ENCODE data around the gene CAVIN3.

Gene CAVIN3

DNA sequence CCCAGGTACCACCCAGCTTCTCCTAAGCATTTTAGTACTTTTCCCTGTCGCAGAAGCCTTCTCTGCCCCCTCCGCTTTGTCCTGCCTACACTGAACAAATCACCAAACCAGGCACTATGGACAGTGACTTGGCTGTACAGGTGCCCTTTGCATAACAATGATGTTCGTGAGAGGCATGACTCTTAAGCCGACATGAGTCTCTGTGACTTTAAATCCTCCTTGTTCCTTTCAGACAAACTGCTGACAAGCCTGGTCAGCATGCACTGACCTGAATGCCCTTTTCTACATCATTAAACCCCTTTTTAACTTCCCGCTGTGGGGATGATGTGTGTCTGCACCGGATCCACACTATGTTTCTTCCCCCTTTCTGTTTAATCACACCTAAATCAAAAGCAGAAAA is 16.6 kb downstream of the CAVIN3 start:
- DNase-seq (ENCODE audit: low spot score): no peak

DNA sequence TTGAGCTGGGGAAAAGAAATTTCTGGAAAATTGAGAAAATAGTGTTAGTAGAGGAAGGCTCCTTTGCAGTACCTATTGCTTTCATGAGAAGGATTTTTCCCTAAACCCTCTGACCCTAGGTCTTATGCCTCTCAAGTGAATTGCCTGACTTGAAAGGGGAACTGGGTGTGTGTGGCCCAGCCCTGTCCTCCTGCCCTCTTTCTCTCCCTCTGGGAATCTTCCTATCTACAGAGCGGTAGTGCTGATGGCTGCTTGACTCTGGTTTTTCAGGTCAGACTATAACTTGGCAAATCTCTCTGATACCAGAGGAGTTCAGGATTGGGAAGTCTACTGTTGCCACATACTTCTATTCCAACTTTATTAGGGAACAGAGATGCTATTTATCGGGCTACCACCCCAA is 19.2 kb downstream of the CAVIN3 start:
- TF ChIP-seq, protein P1, sequence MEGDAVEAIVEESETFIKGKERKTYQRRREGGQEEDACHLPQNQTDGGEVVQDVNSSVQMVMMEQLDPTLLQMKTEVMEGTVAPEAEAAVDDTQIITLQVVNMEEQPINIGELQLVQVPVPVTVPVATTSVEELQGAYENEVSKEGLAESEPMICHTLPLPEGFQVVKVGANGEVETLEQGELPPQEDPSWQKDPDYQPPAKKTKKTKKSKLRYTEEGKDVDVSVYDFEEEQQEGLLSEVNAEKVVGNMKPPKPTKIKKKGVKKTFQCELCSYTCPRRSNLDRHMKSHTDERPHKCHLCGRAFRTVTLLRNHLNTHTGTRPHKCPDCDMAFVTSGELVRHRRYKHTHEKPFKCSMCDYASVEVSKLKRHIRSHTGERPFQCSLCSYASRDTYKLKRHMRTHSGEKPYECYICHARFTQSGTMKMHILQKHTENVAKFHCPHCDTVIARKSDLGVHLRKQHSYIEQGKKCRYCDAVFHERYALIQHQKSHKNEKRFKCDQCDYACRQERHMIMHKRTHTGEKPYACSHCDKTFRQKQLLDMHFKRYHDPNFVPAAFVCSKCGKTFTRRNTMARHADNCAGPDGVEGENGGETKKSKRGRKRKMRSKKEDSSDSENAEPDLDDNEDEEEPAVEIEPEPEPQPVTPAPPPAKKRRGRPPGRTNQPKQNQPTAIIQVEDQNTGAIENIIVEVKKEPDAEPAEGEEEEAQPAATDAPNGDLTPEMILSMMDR (IDR thresholded peaks at IDR 0.05; ENCODE audit: borderline replicate concordance, control extremely low read depth, extremely low read depth, insufficient read depth, missing control alignments): no peak
- no peak for DNase-seq (ENCODE audit: low spot score)
- in situ Hi-C loops (cut with MboI; ENCODE audit: low sequenced_read_pairs, unreplicated experiment): loop anchor here (25.0 kb wide), 1 partner anchor 289 kb away; the partner anchor contains the start of gene OR56A4

More for the DNA sequence above, 16.6 kb downstream of the CAVIN3 start:
- TF ChIP-seq, protein P1 (IDR thresholded peaks at IDR 0.05; ENCODE audit: borderline replicate concordance, control extremely low read depth, extremely low read depth, insufficient read depth, missing control alignments): no peak
- in situ Hi-C loops (cut with MboI; ENCODE audit: low sequenced_read_pairs, unreplicated experiment): loop anchor here (25.0 kb wide), 1 partner anchor 291 kb away; the partner anchor contains the start of gene OR56A4

DNA sequence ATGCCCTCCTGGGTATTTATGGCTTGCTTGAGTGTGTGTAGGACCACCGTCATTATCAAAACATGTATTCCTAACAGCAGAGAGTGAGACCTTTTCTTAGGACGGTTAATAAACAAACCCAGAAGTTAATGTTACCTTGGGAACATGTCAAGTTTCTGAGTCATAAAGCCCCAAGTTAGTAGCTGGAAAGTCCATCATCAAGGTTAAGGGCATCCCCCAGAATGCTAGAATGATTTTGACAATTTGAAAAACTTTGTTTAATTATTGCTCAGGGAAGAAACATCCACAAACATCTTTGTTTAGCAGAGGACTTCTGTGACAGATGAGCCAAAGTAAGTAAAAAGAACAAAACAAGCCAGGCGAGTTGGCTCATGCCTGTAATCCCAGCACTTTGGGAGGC is 20.0 kb downstream of the CAVIN3 start:
- in situ Hi-C loops (cut with MboI; ENCODE audit: low sequenced_read_pairs, unreplicated experiment): loop anchor here (25.0 kb wide), 1 partner anchor 288 kb away; the partner anchor contains the start of gene OR56A4
- DNase-seq (ENCODE audit: low spot score): no peak
- TF ChIP-seq, protein P1 (IDR thresholded peaks at IDR 0.05; ENCODE audit: borderline replicate concordance, control extremely low read depth, extremely low read depth, insufficient read depth, missing control alignments): no peak

DNA sequence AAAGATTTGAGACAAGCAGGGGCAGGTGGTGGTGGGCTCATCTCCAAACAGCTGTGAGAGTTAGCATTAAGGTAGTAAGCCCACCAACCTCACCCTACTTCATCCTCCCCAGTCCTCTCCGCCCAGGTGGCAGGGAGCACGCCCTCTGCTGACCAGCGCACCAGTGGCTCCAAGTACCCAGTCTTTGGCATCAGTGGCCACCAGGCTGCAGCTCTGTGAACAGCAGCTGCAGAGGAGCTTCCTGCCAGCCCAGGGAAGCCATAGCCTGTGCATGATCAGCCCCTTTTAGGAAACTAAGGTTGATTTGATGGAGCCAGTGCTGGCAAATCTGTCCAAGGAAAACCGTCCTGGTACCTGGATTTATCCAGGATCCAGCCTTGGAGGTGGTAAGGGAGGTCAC is 21.7 kb downstream of the CAVIN3 start:
- in situ Hi-C loops (cut with MboI; ENCODE audit: low sequenced_read_pairs, unreplicated experiment): no loop called here

DNA sequence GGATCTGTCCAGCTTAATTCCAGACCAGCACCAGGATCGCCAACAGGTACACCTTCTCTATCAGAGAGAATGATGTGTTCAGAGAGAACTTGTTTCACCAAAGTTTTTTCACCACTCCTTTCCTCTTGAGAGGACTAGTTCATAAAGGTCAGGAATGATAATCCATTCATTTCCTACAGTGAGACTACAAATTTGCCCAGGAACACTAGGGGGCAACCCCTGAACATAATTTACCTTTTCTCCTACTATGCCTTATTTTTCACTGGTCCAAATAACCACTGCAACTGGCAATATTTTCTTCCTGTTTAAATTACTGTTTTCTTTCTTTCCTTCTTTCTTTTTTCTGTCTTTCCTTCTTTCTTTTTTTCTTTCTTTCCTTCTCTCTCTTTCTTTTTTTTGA is 22.5 kb downstream of the CAVIN3 start:
- TF ChIP-seq, protein P1 (IDR thresholded peaks at IDR 0.05; ENCODE audit: borderline replicate concordance, control extremely low read depth, extremely low read depth, insufficient read depth, missing control alignments): no peak
- no peak for DNase-seq (ENCODE audit: low spot score)
- in situ Hi-C loops (cut with MboI; ENCODE audit: low sequenced_read_pairs, unreplicated experiment): no loop called here

More for the DNA sequence above, 21.7 kb downstream of the CAVIN3 start:
- TF ChIP-seq, protein P1 (IDR thresholded peaks at IDR 0.05; ENCODE audit: borderline replicate concordance, control extremely low read depth, extremely low read depth, insufficient read depth, missing control alignments): peak; percentile 43
- DNase-seq (ENCODE audit: low spot score): no peak

DNA sequence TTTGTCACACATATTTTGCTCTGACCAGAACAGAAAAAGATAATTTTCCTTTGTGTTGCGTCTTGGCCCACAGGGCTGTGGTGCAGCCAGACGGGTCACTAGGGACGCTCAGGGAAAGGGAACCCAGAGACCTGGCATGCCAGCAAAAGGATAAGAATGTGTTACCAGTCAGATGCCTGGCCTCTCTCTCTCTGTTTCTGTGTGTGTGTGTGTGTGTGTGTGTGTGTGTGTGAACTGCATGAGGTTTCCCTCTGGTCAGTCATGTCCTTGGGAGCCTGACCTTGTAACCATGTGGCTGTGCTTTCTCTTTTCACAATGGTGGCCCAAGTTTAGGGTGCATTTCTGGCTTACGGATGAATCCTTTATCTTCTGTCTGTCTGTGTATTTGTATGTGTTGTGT is 35.3 kb downstream of the CAVIN3 start:
- in situ Hi-C loops (cut with MboI; ENCODE audit: low sequenced_read_pairs, unreplicated experiment): no loop called here
- no peak for DNase-seq (ENCODE audit: low spot score)
- TF ChIP-seq, protein P1 (IDR thresholded peaks at IDR 0.05; ENCODE audit: borderline replicate concordance, control extremely low read depth, extremely low read depth, insufficient read depth, missing control alignments): no peak
